Motor neuron (in vitro differentiated cells): ENCODE results near the gene PNMA8C. TPM values are rescaled to one million over a fixed set of nuclear protein-coding genes. Genes with fewer than 3 reads are reported as not detected.
A peak's percentile ranks its signal among the peaks of the same experiment; 100 is the strongest.
"Not testable (repeated sequence)": the region's sequence is repeated elsewhere in the genome, so short reads cannot be mapped to it uniquely, and the experiment has no call there.

ENCODE experiments used
- ATAC-seq, 8 experiments: fragments of 200-7000 bp; cut with Tn5 transposase; replicated peaks in 6 of 8; 2 replicates each; pipeline ENCODE4 v1.8.0; 2021; ENCODE audit warnings: mild to moderate bottlenecking in 8 of 8, moderate library complexity in 8 of 8
- H3K27ac ChIP-seq, 2 donors: fragments of 250-450 bp; sonication (Bioruptor Pico); 2 replicates each; pipeline ENCODE4 v1.9.0; 2021; ENCODE audit warnings: antibody characterized with exemption in 2 of 2, mild to moderate bottlenecking in 2 of 2, moderate library complexity in 1 of 2
- H3K4me1 ChIP-seq, 2 donors: fragments of 250-450 bp; sonication (Bioruptor Pico); replicated peaks in 1 of 2; 2 replicates each; pipeline ENCODE4 v1.6.1; 2021; ENCODE audit warnings: antibody characterized with exemption in 2 of 2, mild to moderate bottlenecking in 2 of 2, moderate library complexity in 1 of 2
- H3K4me3 ChIP-seq, 5 donors: fragments of 250-450 bp; sonication (Bioruptor Pico); 2 replicates each; pipeline ENCODE4 v1.9.0; 2021; ENCODE audit warnings: antibody characterized with exemption in 5 of 5, mild to moderate bottlenecking in 5 of 5, moderate library complexity in 4 of 5
- WGBS, 10 experiments: fragments of 450-650 bp; shearing (Covaris generic); methylation state at CpG; one replicate each; pipeline ENCODE4 v1.0.0; 2022; 5-methylcytosine and 5-hydroxymethylcytosine counted together
- in situ Hi-C, 9 experiments: fragments of 400-800 bp; cut with MboI; loops; one replicate each; pipeline ENCODE4 v1.15.0; 2021; ENCODE audit warnings: low sequenced_read_pairs in 9 of 9, low pct_unique_long_range_greater_than_20kb in 2 of 9; ENCODE audit not compliant: unreplicated experiment in 9 of 9
- total RNA-seq, 8 experiments: library from RNA; unstranded; fragments of 300-600 nt; gene quantifications; 2 replicates each; pipeline versions ENCODE4 v1.2.3 to v1.2.4, GENCODE V29; 2022

Gene PNMA8C
- total RNA-seq, 8 experiments from 2014 or later, result 0.31 to 38.1 (median 22.2) TPM; not detected in 1

DNA sequence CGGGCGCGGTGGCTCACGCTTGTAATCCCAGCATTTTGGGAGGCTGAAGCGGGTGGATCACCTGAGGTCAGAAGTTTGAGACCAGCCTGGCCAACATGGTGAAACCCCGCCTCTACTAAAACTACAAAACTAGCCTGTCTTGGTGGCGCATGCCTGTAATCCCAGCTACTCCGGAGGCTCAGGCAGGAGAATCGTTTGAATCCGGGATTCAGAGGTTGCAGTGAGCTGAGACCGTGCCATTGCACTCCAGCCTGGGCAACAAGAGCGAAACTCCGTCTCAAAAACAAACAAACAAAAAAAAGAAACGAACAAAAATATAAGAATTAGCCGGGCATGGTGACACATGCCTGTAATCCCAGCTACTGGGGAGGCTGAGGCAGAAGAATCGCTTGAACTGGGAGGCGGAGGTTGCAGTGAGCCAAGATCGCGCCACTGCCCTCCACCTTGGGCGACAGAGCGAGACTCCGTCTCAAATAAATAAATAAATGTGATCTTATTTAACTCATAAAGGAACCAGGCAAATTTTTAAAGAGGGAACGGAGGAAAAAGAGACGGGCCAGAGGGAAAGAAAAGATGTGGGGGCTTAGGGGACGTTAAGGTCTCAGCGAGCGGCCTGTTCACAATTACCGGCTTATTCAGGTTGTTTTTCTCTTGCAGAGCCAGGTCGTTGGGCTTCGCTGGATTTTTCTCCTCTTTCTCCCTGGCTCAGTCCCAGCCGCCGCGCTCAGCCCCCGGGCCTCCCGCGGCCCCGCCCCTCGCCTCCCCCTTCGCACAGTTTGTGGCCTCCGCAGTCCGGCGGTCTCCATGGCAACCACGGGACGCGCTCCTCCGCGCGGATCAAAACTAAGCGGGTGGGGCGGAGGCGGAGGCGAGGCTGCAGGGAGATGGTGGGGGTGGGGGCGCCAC, 12.7 kb downstream of the PNMA8C start:
- Histone ChIP-seq H3K27ac (peak overlapping the region; percentile 78 to 85), H3K4me3 (peak overlapping the region; percentile 18 to 29 (median 25)), H3K4me1 (peaks cover 30 to 32% of the 10 kb centered on the region in 2 donors)
- WGBS, 10 experiments, result 7 to 50% (median 27%) methylated on average over 2 to 15 of the region's 53 CpGs; no CpG with 5 or more reads in 2 of the 10 experiments
- ATAC-seq, result peak; percentile 67 to 89 (median 74)
- in situ Hi-C loops, result not testable (repeated sequence)

DNA sequence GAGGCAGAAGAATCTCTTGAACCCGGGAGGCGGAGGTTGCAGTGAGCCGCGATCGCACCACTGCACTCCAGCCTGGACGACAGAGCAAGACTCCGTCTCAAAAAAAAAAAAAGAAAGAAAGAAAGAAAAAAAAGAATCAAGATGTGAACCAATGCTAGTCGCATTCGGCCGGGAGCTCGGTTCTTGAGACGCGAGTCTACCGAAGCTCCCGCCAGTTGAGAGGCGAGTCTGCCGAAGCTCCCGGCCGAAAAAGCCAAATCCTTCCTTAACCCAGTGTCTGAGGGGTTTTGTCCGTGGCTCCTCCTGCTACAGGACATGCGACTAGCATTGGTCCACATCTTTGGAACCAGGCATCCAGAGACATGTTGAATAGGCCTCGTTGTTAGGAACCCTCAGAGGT, 13.8 kb downstream of the PNMA8C start:
- ATAC-seq, H3K4me3 ChIP-seq, in situ Hi-C loops: not testable (repeated sequence)
- WGBS, 10 experiments, result 60 to 100% (median 97%) methylated on average over 1 to 11 of the region's 22 CpGs; no CpG with 5 or more reads in 1 of the 10 experiments
- Histone ChIP-seq H3K4me1 (peaks cover 37 to 41% of the 10 kb centered on the region in 2 donors), H3K27ac (peak overlapping the region in 1 of 2 donors; percentile 85)

DNA sequence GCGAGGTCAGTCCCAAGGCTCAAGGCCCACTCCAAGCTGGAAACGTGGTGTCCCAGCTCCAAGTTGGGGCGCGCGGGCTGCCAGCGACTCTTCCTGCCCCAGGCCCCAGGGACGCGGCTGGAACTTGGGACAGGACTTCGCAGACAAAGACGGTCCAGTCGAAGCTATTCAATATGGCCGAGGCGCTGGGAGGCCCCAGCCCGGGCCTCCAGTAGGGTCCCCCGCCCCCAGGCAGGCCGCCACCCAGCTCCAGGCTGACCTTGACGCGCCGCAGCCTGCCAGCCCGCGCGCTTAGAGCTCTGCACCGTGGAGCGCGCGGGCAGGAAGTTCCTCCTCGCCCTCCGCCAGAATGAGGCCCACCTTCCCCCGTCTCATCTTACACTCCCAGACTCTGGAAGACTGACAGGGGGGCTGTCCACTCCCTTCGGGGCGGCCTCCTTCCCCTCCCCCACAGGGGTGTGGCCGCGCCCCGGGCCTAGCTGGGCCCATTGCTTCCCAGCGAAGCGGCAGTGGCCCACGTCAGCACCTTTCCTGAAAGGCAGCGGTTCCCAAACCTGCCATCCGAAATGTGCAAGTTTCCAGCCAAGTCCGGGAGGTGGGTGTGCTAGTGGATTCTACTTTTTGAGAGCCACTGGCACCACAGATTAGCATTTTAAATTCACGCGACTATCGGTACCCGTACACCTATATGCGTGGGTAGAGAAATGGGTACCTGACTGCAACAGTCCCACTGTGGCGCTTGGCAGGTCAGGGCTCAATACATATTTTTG, 15.3 kb downstream of the PNMA8C start, which contains the start of gene CCDC8:
CCDC8 (minus strand) TSS at position 303 of the 770 bp plus-strand sequence. CDS start 754 bp downstream, outside the sequence.
- ATAC-seq, result peak; percentile 38 to 93 (median 87)
- in situ Hi-C loops, result no loop called here
- WGBS, 10 experiments, result 0 to 93% (median 20%) methylated on average over 1 to 5 of the region's 46 CpGs; no CpG with 5 or more reads in 5 of the 10 experiments
- Histone ChIP-seq H3K4me1 (peaks cover 46 to 50% of the 10 kb centered on the region in 2 donors), H3K27ac (peak within 1 kb of the TSS; percentile 69 to 86), H3K4me3 (peak within 1 kb of the TSS; percentile 19 to 50 (median 47))

DNA sequence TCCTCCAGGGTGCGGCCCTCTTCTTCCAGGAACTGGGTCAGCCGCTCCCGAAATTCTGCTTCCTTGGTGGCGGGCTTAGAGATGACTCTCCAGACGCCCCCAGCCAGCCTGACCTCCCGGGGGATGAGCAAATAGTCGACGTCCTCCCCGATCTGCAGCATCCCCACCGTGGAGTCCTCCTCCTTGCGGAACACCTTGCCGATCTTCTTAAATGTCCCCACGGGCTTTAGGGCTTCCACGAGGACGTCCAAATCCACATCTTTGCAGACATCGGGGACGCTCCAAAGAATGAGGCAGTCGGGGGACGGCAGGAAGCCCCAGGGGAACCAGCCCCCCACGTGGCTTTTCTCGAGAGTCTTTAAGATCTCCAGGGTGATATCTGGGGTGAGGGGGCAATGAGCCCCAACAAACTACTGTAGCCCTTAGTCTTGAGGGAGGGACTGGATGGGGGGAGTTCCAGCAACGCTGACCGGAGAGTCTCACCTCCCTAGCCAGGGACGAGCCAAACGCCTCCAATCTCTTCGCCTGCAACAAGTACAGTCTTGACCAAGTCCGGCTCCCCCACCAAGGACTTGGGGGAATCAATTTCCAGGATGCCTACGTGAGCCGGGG, 16.0 kb downstream of the PNMA8C start:
- in situ Hi-C loops, result no loop called here
- 0 to 13% (median 0%) methylated on average over 1 to 7 of the region's 29 CpGs; no CpG with 5 or more reads in 5 of the 10 experiments for WGBS, 10 experiments
- Histone ChIP-seq H3K4me3 (peak overlapping the region; percentile 19 to 50 (median 47)), H3K27ac (peak overlapping the region; percentile 52 to 86), H3K4me1 (peaks cover 53 to 57% of the 10 kb centered on the region in 2 donors)
- ATAC-seq, result peak in 1 of 8 experiments; percentile 5

DNA sequence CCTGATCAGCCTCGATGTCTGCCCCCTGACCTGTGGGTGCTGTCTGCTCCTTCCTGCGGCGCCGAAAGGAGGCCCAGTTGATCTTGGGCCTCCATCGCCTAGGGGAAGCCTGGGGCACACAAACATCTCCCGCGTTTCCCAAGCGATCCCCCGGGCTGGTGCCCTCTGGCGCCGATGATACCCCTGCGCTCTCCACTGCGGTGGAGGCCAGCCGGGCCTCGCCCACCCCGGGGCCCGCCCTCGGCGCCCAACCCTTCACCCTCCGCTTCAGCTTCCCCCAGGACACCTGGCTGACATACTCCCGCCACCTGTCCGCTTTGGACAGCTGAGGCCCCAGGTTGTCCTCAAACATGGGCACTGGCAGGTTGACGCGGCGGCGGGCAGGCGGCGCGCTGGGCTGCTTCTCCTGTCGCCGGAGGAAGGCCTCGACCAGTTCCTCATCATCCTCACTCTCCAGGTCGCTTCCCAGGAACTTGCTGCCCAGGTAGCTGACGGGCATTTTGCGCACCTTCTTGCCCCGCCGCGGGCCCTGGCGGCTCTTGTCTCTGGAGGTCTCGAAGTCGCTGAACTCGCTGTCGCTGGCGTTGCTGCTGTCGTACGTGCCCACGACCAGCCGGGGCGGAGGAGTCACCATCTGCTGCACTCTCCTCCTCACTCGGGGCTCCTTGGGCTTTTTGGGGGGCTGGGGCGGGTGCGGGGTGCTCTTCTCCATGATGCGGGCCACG, 16.6 kb downstream of the PNMA8C start:
- Histone ChIP-seq H3K4me1 (peaks cover 53 to 62% of the 10 kb centered on the region in 2 donors), H3K4me3 (peak overlapping the region; percentile 19 to 50 (median 47)), H3K27ac (peak overlapping the region in 1 of 2 donors; percentile 86)
- ATAC-seq, result no peak
- WGBS, 10 experiments, result 3 to 17% (median 15%) methylated on average over 1 to 6 of the region's 54 CpGs; no CpG with 5 or more reads in 7 of the 10 experiments
- in situ Hi-C loops, result no loop called here

DNA sequence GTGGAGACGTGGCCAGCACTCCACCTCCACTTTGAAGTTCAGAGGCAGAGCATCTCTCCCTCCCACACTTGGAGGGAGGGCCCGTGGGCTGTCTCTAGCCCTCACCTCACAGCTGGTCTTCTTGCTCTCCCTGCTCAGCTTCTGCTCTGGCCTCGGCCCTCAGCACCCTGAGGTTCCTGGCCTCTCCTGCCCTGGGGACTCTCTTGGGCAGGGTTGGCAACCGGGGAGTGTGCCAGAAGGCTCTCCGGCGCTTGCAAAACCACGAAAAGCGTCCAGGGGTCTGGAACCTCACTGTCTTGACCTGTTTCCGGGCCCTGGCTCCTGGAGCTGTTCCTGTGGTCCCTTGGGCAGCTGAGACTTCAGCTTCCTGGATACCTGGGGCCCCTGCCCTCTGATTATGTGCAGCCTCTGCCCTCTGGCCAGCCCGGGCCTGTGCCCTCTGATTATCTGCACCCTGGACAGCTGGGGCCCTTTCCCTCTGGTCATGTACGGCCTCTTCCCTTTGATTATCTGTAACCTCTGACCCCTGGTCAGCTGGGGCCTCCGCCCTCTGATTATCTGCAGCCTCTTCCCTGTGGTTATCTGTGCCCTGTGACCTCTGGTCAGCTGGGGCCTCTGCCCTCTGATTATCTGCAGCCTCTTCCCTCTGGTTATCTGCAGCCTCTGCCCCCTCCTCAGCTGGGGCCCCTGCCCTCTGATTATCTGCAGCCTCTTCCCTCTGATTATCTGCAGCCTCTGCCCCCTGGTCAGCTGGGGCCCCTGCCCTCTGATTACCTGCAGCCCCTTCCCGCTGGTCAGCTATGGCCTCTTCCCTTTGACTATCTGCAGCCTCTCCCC, 17.4 kb downstream of the PNMA8C start:
- Histone ChIP-seq H3K4me3 (peak overlapping the region; percentile 19 to 50 (median 47)), H3K4me1 (peaks cover 48 to 65% of the 10 kb centered on the region in 2 donors), H3K27ac (peak overlapping the region in 1 of 2 donors; percentile 86)
- ATAC-seq, result no peak
- in situ Hi-C loops, result no loop called here
- WGBS, 10 experiments, result 20 to 90% (median 77%) methylated on average over 1 to 8 of the region's 13 CpGs; no CpG with 5 or more reads in 3 of the 10 experiments

DNA sequence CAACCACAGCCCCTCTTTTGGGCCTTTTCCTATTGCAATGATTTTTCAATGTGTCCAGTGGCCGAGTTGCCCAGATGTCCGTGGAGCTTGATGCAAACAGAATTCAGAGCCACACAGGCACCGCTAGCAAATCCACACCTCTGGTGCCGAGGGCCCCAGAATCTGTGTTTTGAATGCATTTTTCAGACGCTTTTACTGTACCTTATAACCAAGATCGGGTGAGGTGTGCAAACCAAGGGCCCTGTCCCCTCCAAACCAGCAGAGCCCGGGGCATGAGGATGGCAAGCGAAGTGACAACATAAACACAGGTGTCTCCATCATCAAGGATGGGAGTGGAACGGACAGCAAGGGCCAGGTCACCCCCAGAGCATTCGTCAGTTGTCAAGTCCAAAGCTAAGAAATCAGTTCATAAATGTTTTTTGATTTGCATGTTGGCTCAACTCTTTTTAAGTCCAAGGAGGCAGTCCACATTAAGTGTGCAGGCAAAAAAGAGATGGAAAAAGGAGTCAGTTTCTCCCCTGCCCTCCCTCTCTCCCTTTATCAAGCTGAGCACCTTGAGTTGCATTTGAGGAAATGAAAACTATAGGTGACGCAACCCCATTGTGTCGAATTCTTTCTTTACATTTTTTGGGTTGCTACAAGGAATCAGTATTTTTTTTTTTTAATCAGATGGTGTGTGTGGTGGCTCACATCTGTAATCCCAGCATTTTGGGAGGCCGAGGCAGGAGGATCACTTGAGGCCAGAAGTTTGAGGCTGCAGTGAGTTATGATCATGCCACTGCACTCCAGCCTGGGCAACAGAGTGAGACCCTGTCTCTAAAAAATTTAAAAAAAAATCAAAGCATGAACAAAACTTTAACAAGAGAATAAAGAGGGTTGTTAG, 18.3 kb downstream of the PNMA8C start:
- 69 to 100% (median 89%) methylated on average over 2 to 9 of the region's 13 CpGs; no CpG with 5 or more reads in 1 of the 10 experiments for WGBS, 10 experiments
- ATAC-seq, result no peak
- Histone ChIP-seq H3K4me3 (peak overlapping the region in 4 of 5 donors; percentile 31 to 50 (median 48)), H3K4me1 (peaks cover 41 to 66% of the 10 kb centered on the region in 2 donors), H3K27ac (no peak overlapping the region)
- in situ Hi-C loops, result no loop called here

DNA sequence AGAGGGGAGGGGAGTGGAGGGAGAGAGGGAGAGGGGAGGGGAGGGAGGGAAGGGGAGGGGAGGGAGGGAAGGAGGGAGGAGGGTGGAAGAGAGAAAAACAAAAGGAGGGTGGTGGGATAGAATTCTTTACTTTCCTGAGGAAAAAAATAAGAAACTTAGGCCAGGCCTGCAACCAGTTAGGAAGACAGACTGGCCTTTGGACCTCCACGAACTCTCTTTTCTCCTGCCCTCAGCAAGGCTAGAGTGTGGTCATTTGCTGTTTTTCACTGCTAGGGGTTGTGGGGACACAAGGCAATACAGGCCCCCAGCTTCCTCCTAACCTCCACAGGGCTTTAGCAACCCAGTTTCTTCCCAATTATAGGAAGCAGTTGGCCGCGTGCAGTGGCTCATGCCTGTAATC, 19.5 kb downstream of the PNMA8C start:
- no peak for ATAC-seq
- 40 to 80% (median 61%) methylated on average over 1 to 3 of the region's 3 CpGs; no CpG with 5 or more reads in 4 of the 10 experiments for WGBS, 10 experiments
- Histone ChIP-seq H3K4me1 (peaks cover 52 to 68% of the 10 kb centered on the region in 2 donors), H3K27ac (peak overlapping the region in 1 of 2 donors; percentile 59), H3K4me3 (no peak overlapping the region)
- in situ Hi-C loops, result loop anchor here in 6 of 9 experiments (5.0 to 10.0 kb wide), 2 partner anchors 76 to 78 kb away; no protein-coding TSS in a partner anchor

DNA sequence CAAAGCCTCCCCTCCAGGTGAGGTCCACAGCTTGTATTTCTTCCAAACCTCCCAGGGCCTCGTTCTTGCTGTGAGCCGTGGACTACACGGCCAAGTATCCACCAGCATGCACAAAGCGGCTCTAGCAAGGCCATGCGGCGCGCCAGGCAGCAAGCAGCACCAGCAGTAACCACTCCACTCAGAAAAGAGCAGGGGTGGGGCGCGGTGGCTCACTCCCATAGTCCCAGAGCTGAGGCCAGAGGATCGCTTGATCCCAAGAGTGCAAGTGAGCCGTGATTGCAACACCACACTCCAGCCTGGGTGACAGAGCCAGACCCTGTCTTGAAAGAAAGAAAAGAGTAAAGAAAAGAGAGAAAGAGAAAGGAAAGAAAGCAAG, 20.1 kb downstream of the PNMA8C start:
- in situ Hi-C loops, result loop anchor here in 6 of 9 experiments (5.0 to 10.0 kb wide), 2 partner anchors 76 to 79 kb away; no protein-coding TSS in a partner anchor
- Histone ChIP-seq H3K4me3 (peak overlapping the region in 3 of 5 donors; percentile 2 to 13 (median 9)), H3K4me1 (peaks cover 50 to 67% of the 10 kb centered on the region in 2 donors), H3K27ac (peak overlapping the region; percentile 78 to 83)
- WGBS, 10 experiments, result 0 to 25% (median 7%) methylated on average over 2 to 4 of the region's 11 CpGs; no CpG with 5 or more reads in 5 of the 10 experiments
- peak in 7 of 8 experiments; percentile 23 to 62 (median 35) for ATAC-seq
